ENCODE data around the gene ORMDL3. TPM values are rescaled to one million over a fixed set of nuclear protein-coding genes. Genes with fewer than 3 reads are reported as not detected.
A peak's percentile ranks its signal among the peaks of the same experiment; 100 is the strongest.

The ORMDL3 gene
- total RNA-seq, 3 donors from 2014 or later, result 56.8 to 62.0 (median 58.3) TPM

- H3K4me3 ChIP-seq, result no peak overlapping the region
Observed at GRCh38 chr17:39965017-39965699, 37.8 kb upstream of the ORMDL3 start.

DNA sequence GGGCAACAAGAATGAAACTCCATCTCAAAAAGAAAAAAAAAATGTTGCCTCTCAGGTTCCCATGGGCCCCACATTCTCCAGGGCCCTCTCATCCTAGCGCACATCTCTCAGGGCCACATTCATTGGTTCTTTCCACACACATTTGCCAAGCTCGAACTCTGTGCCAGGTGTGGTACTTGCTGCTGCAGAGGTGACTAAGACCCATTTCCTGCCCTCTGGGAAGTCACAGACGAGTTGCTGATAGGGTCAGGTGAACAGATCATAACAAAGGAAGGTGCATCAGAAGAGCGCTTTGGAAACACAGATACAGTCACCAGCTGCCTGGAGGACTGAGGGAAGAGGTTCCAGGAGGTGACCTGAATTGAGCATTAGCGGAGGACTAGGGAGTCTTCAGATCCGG lies 36.4 kb upstream of the ORMDL3 start:
- Histone ChIP-seq H3K9me3 (no peaks in the 10 kb centered on the region), H3K36me3 (ENCODE audit: low read depth) (no peaks in the 10 kb centered on the region), H3K4me1 (ENCODE audit: low read depth) (peaks cover 8% of the 10 kb centered on the region), H3K4me3 (no peak overlapping the region)
- TF ChIP-seq, protein P1, sequence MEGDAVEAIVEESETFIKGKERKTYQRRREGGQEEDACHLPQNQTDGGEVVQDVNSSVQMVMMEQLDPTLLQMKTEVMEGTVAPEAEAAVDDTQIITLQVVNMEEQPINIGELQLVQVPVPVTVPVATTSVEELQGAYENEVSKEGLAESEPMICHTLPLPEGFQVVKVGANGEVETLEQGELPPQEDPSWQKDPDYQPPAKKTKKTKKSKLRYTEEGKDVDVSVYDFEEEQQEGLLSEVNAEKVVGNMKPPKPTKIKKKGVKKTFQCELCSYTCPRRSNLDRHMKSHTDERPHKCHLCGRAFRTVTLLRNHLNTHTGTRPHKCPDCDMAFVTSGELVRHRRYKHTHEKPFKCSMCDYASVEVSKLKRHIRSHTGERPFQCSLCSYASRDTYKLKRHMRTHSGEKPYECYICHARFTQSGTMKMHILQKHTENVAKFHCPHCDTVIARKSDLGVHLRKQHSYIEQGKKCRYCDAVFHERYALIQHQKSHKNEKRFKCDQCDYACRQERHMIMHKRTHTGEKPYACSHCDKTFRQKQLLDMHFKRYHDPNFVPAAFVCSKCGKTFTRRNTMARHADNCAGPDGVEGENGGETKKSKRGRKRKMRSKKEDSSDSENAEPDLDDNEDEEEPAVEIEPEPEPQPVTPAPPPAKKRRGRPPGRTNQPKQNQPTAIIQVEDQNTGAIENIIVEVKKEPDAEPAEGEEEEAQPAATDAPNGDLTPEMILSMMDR (IDR thresholded peaks at IDR 0.05), result no peak
- ATAC-seq (peak; percentile 26), DNase-seq (no peak)
- intact Hi-C loops (cut with DNase I, micrococcal nuclease), result no loop called here

More at GRCh38 chr17:39965017-39965699, 37.8 kb upstream of the ORMDL3 start:
- Histone ChIP-seq H3K4me1 (ENCODE audit: low read depth) (peaks cover 10% of the 10 kb centered on the region), H3K9me3 (no peaks in the 10 kb centered on the region), H3K36me3 (ENCODE audit: low read depth) (no peaks in the 10 kb centered on the region)
- DNase-seq, result no peak
- ATAC-seq, result no peak
- TF ChIP-seq, protein P1 (IDR thresholded peaks at IDR 0.05), result no peak
- intact Hi-C loops (cut with DNase I, micrococcal nuclease), result no loop called here

GRCh38 chr17:39962642-39963220 lies 35.3 kb upstream of the ORMDL3 start, which contains the start of gene GSDMA:
GSDMA (plus strand) TSS chr17:39963004; CDS start chr17:39965688, 2,684 bp downstream.
- TF ChIP-seq, protein P1 (IDR thresholded peaks at IDR 0.05), result no peak

DNA sequence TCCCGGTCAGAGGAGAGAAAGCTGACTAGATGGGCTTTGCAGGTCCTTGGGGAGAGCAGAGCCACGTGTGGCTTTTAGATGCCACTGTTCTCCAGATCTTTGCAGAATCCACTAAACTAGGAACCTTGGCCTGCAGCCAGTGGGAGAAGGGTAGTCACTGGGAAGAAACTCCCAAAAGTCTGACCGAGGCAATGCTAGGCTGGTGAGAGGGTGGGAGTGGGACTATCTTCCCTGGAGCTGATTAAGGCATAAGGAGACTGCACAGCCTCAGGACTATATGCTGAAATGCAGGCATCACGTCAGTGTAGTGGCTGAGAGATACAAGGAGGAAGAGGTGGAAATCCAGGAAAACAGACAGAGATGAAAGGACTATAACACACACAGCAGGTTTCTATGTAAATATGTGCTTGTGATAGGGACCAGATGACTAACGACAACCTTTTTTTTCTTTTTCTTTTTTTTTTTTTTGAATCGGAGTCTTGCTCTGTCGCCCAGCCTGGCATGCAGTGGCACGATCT lies 33.2 kb upstream of the ORMDL3 start:
- no peaks in the 10 kb centered on the region for H3K36me3 ChIP-seq (ENCODE audit: low read depth)
- H3K9me3 ChIP-seq, result no peaks in the 10 kb centered on the region
- no peak overlapping the region for H3K4me3 ChIP-seq
- DNase-seq (peak in 1 of 3 donors; percentile 41), ATAC-seq (peak; percentile 74)
- H3K4me1 ChIP-seq (ENCODE audit: low read depth), result peaks cover 9% of the 10 kb centered on the region
- intact Hi-C loops (cut with DNase I, micrococcal nuclease), result no loop called here
- TF ChIP-seq, protein P1 (IDR thresholded peaks at IDR 0.05), result no peak

More at GRCh38 chr17:39962642-39963220, 35.3 kb upstream of the ORMDL3 start, which contains the start of gene GSDMA:
- Histone ChIP-seq H3K36me3 (ENCODE audit: low read depth) (no peaks in the 10 kb centered on the region), H3K9me3 (no peaks in the 10 kb centered on the region), H3K4me3 (no peak within 1 kb of the TSS), H3K4me1 (ENCODE audit: low read depth) (peaks cover 9% of the 10 kb centered on the region)
- intact Hi-C loops (cut with DNase I, micrococcal nuclease), result no loop called here
- ATAC-seq, result no peak
- DNase-seq, result no peak

DNA sequence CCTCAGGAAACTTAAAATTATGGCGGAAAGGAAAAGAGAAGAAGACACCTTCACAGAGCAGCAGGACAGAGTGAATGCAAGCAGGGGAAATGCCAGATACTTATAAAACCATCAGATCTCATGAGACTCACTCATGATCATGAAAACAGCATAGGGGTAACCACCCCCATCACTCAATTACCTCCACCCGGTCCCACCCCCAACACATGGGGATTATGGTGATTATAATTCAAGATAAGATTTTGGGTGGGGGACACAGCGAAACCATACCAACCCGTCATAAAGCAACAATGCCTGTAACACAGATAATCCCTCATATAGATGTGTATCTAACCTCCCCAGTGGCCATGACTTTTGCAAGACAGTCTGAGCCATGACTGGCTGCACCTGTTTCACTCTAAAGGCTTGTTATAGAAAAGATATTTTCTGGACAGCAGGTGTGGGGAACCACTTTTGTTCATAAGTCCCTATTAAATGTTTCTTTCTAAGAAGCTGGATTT lies 28.4 kb upstream of the ORMDL3 start:
- DNase-seq (no peak), ATAC-seq (no peak)
- TF ChIP-seq, protein P1 (IDR thresholded peaks at IDR 0.05), result no peak
- Histone ChIP-seq H3K36me3 (ENCODE audit: low read depth) (no peaks in the 10 kb centered on the region), H3K4me3 (no peak overlapping the region), H3K4me1 (ENCODE audit: low read depth) (peaks cover 9% of the 10 kb centered on the region), H3K9me3 (no peaks in the 10 kb centered on the region)
- intact Hi-C loops (cut with DNase I, micrococcal nuclease), result no loop called here
